Uterus (tissue), 4 donors: ENCODE measurements around the gene CSTB. TPM values are rescaled to one million over a fixed set of nuclear protein-coding genes. Genes with fewer than 3 reads are reported as not detected.

Source experiments
- DNase-seq, 2 donors: peaks; one replicate each; pipeline ENCODE4 v3.0.0-alpha.2; 2019 to 2020
- H3K27ac ChIP-seq, 2 donors: fragments of 200-600 bp; sonication (generic); 1 replicate in 1 of 2; 2 replicates in 1 of 2; pipeline ENCODE4 v1.5.1; 2016 to 2018
- H3K27me3 ChIP-seq, 2 donors: fragments of 200-600 bp; sonication (generic); one replicate each; pipeline ENCODE4 v1.5.1; 2018 to 2019; ENCODE audit warnings: control low read depth in 1 of 2
- H3K36me3 ChIP-seq, 2 donors: fragments of 200-600 bp; sonication (generic); one replicate each; pipeline ENCODE4 v1.5.1; 2019; ENCODE audit warnings: control low read depth in 1 of 2
- H3K4me1 ChIP-seq, 2 donors: fragments of 200-600 bp; sonication (generic); one replicate each; pipeline ENCODE4 v1.5.1; 2018 to 2019; ENCODE audit warnings: control low read depth in 1 of 2
- H3K4me3 ChIP-seq, 2 donors: fragments of 200-600 bp; sonication (generic); 1 replicate in 1 of 2; 2 replicates in 1 of 2; pipeline ENCODE4 v1.5.1; 2018 to 2019; ENCODE audit warnings: mild to moderate bottlenecking in 1 of 2
- H3K9me3 ChIP-seq, 2 donors: fragments of 200-600 bp; sonication (generic); one replicate each; pipeline ENCODE4 v1.5.1; 2019; ENCODE audit warnings: control low read depth in 1 of 2
- CTCF ChIP-seq, 4 experiments: fragments of 200-600 bp in 2 of 4; fragments of 450-650 bp in 2 of 4; sonication (generic) in 2 of 4; IDR thresholded peaks; one replicate each; pipeline ENCODE4 v1.5.1; 2016 to 2019; ENCODE audit warnings: antibody characterized with exemption in 4 of 4, mild to moderate bottlenecking in 2 of 4, moderate library complexity in 1 of 4
- POLR2A ChIP-seq, 2 donors: fragments of 450-650 bp; IDR thresholded peaks; one replicate each; pipeline ENCODE4 v1.6.1; 2016; ENCODE audit warnings: antibody characterized with exemption in 2 of 2, mild to moderate bottlenecking in 1 of 2, moderate library complexity in 1 of 2
- intact Hi-C: fragments of 100-400 bp; cut with DNase I; formaldehyde crosslinking; loops from one replicate; pipeline ENCODE4 v1.15.1; 2023; ENCODE audit warnings: low total_unique reads
- total RNA-seq, 4 donors: library from RNA; depleted of rRNA in 3 of 4; stranded (reverse); fragments of >200 nt in 3 of 4; gene quantifications; one replicate each; pipeline versions ENCODE4 v1.1.0 to v1.2.4, GENCODE V29; 2014 to 2023
- donor health status: DM: yes; HTN: yes; CAD: no.

CSTB gene
- total RNA-seq, 4 donors from 2014 or later: 2.0 to 31.2 (median 5.6) TPM

DNA sequence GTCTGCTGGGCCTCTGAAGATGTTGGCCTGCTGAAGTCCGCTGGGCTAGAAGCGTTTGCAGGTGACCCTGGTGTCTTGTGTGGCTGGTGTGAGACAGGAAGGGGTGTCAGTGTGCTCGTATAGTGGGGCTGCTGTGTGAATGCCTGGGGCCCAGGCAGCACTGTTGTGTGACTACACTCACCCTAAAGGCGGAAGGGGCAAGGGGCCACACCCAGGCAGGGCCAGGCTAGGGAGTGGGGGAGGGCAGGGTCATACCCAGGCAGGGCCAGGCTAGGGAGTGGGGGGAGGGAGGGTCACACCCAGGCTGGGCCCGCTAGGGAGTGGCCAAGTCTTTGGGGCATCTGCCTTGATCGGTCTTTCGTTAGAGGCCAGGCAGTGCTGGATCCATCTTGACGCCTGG is 32.2 kb downstream of the CSTB start:
- no peaks in the 10 kb centered on the region for H3K36me3 ChIP-seq
- no peak for DNase-seq
- H3K4me3 ChIP-seq: no peak overlapping the region
- no peaks in the 10 kb centered on the region for H3K9me3 ChIP-seq
- no peaks in the 10 kb centered on the region for H3K27me3 ChIP-seq
- no peaks in the 10 kb centered on the region for H3K4me1 ChIP-seq
- no peak overlapping the region for H3K27ac ChIP-seq
- TF ChIP-seq POLR2A (IDR thresholded peaks at IDR 0.05): no peak
- TF ChIP-seq CTCF (IDR thresholded peaks at IDR 0.05): no peak
- intact Hi-C loops: no loop called here

- intact Hi-C loops: no loop called here
- Histone ChIP-seq H3K27me3 (no peaks in the 10 kb centered on the region), H3K27ac (no peak overlapping the region), H3K4me1 (no peaks in the 10 kb centered on the region), H3K4me3 (no peak overlapping the region), H3K9me3 (no peaks in the 10 kb centered on the region), H3K36me3 (no peaks in the 10 kb centered on the region)
- TF ChIP-seq CTCF (IDR thresholded peaks at IDR 0.05): no peak
- TF ChIP-seq POLR2A (IDR thresholded peaks at IDR 0.05): no peak
- no peak for DNase-seq
These were observed 34.5 kb downstream of the CSTB start for GRCh38 chr21:43741423-43742096.

DNA sequence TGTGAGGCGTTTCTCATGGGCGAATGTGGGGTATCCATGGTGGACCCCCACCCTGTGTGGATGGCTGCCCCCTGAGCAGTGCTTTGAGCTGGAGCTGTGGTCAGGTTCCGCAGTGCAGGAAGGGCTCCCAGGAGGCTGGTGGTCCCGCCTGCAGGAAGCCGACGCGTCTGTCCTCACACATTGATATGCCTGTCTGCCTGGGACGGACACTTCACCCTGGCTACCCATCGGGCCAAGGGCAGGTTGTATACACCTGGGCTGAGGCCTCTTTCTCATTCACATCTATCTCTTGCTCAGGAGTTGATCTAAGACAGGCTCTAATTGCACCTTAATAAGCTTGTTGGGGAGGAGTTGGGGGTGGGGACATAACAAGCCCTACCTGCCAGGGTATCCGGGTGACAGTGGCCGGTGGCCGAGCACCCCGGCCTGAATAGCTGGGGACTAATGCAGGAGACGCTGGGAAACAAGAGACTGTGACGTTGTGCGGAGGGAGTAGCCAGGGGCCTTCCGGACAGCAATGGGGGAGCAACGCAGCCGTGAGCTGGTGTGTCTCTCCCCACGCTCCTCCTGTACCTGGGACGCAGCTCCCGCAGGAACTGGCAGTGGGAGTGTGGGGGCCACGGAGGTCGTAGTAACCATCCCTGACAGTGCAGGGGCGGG is 35.5 kb downstream of the CSTB start:
- no peaks in the 10 kb centered on the region for H3K36me3 ChIP-seq
- peak; percentile 60 to 68 for DNase-seq
- no peak overlapping the region for H3K4me3 ChIP-seq

GRCh38 chr21:43739621-43740435 is 36.3 kb downstream of the CSTB start:
- Histone ChIP-seq H3K27me3 (no peaks in the 10 kb centered on the region), H3K27ac (peak overlapping the region; percentile 67 to 75), H3K4me1 (no peaks in the 10 kb centered on the region), H3K36me3 (no peaks in the 10 kb centered on the region), H3K9me3 (no peaks in the 10 kb centered on the region), H3K4me3 (no peak overlapping the region)
- TF ChIP-seq CTCF (IDR thresholded peaks at IDR 0.05): no peak
- TF ChIP-seq POLR2A (IDR thresholded peaks at IDR 0.05): no peak
- no peak for DNase-seq
- intact Hi-C loops: no loop called here

More for the DNA sequence above, 35.5 kb downstream of the CSTB start:
- Histone ChIP-seq H3K27me3 (no peaks in the 10 kb centered on the region), H3K9me3 (no peaks in the 10 kb centered on the region), H3K27ac (peak overlapping the region; percentile 67 to 75), H3K4me1 (no peaks in the 10 kb centered on the region)
- peak in 1 of 2 donors; percentile 17 for TF ChIP-seq POLR2A (IDR thresholded peaks at IDR 0.05)
- no peak for TF ChIP-seq CTCF (IDR thresholded peaks at IDR 0.05)
- intact Hi-C loops: no loop called here
